Inflammatory macrophage (primary cell): Measurements from ENCODE around the gene RBAK.
"Not testable (repeated sequence)": the region's sequence is repeated elsewhere in the genome, so short reads cannot be mapped to it uniquely, and the experiment has no call there.

ENCODE experiments used
- DNase-seq, 2 donors: peaks; one replicate each; pipeline ENCODE4 v3.0.0-alpha.2; 2020 to 2022

The RBAK gene

DNA sequence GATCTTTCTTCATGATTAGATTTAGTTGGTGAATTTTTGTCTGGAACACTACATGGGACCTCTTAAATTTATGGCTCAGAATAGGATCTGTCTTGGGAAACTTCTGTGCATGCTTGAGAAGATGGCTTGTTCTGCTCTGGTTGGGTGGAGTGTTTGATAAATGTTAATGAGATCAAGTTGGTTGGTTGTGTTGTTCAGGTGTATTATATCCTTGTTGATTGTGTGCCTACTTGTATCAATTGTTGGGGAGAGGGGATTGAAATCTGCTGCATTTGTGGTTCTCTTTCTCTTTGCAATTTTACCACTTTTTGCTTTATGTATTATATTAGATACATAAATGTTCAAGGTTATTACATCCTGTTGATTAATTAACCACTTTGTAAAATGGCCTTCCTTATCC lies 6.1 kb downstream of the RBAK start:
- not testable (repeated sequence) for DNase-seq

DNA sequence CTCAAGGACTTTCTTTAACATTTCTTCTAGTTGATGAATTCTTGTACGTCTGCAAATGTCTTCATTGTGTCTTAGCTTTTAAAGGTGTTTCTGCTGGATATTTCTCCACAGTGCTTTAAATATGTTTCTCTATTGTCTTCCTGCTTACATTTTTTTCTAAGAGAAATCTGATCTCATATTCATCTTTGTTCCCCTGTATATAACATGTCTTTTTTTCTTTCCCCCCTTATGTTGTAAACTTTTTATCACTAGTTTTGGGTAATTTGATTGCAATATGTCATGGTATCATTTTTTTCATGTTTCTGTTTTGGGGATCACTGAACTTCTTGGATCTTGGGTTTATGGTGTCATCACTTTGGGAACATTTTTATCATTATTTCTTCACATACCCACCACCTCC lies 7.5 kb downstream of the RBAK start:
- no peak for DNase-seq

DNA sequence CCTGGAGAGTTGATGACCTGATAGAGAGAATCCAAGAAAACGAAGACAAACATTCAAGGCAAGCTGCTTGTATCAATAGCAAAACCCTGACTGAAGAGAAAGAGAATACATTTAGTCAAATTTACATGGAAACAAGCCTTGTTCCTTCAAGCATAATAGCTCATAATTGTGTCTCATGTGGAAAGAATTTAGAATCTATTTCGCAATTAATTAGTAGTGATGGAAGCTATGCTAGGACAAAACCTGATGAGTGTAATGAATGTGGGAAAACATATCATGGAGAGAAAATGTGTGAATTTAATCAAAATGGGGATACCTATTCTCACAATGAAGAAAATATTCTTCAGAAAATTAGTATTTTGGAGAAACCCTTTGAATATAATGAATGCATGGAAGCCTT lies 18.0 kb downstream of the RBAK start:
- no peak for DNase-seq

DNA sequence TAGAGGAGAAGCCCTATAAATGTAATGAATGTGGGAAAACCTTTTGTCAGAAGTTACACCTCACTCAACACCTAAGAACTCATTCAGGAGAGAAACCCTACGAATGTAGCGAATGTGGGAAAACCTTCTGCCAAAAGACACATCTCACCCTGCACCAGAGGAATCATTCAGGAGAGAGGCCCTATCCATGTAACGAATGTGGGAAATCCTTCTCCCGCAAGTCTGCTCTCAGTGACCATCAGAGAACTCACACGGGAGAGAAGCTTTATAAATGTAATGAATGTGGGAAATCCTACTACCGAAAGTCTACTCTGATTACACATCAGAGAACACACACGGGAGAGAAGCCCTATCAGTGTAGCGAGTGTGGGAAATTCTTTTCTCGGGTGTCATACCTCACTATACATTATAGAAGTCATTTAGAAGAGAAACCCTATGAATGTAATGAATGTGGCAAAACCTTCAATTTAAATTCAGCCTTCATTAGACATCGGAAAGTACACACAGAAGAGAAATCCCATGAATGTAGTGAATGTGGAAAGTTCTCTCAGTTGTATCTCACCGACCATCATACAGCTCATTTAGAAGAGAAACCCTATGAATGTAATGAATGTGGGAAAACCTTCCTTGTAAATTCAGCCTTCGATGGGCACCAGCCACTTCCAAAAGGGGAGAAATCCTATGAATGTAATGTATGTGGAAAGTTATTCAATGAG lies 18.9 kb downstream of the RBAK start:
- no peak for DNase-seq

DNA sequence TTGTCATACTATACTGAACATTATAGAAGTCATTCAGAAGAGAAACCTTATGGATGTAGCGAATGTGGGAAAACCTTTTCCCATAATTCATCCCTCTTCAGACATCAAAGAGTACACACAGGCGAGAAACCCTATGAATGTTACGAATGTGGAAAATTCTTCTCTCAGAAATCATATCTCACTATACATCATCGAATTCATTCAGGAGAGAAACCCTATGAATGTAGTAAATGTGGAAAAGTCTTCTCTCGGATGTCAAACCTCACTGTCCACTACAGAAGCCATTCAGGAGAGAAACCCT lies 19.4 kb downstream of the RBAK start:
- DNase-seq, result no peak

DNA sequence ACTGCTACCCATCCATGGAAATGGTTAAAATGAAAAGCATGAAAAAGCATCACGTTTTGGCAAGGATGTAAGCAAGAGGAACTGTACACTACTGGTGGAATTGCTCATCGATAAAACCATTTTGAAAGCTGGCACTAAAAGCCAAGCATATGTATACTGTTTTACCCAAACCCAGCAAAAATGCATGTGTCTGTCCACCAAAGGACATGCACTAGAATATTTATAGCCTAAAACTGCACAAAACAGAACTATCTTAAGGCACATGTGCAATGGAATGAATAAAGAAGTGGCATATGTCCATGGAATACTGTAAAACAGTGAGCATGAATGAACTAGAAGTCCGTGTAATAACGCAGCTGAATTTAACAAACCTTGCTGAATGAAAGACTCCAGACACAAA lies 22.9 kb downstream of the RBAK start:
- no peak for DNase-seq

DNA sequence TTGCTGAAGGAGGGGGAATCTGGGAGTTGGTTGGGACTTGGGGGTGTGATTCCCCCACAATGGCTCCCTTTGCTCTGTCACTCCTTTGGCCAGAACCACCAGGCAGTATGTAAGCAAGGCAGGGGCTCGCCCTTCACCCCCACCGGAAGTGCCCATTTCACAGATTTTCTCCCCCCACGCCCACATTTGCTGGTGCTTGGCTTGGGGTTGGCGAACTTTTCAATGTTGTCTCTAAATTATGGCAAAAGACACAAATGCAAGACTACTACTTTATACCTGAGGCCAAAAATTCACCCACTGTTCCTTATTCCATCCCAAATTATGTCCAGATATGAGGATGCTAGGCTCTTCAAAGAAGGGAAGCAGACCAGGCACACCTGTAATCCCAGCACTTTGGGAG lies 24.5 kb downstream of the RBAK start:
- DNase-seq, result no peak

DNA sequence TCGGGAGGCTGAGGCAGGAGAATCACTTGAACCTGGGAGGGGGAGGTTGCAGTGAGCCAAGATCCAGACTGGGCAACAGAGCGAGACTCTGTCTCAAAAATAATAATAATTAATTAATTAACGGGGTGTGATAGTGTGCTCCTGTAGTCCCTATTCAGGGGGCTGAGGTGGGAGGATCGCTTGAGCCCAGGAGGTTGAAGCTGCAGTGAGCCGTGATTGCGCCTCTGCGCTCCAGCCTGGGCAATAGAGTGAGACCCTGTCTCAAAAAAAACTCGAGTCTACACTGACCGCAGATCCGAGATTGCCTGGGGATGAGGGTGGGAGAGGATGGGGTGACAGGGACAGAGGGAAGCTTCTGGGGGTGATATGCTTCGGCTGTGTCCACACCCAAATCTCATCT lies 29.5 kb downstream of the RBAK start:
- DNase-seq, result not testable (repeated sequence)

DNA sequence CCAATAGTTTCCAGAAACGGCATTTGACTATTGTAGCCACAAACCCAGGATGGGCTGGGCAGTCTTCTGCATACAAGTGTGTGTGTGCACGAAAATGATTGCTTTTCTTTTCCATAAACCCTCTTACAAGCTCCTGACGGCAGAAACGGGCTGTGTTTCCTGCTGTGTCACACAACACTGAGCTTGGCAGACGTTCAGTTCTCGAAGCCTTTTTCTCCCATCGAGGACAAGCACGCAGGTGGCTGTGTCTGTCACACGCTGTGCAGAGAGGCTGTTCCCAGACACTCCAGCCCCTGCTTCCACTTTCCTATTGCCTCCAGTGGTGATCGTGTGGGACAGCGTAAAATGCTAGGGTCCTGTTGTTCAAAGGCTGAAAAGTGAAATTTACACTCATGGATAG lies 32.1 kb downstream of the RBAK start:
- DNase-seq, result no peak

DNA sequence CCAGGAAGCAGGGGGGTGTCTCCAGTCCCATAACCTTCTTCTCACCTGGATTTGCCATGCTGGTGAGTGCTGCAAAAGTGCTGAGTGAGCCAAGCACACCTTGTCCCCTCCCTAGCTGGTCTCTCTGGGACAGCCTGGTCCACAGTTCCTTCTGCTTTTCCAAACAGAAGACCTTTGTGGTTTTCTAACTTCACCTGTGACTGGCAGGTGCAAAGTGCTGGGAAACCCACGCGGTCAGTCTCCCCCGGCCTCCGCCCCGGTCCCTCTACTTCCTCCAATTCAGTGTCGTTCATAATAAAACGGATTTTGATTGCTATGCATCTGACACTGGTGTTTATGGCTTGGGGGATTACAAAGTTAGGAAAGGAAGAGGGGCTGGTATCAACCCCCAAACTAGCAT lies 37.1 kb downstream of the RBAK start:
- DNase-seq, result no peak

DNA sequence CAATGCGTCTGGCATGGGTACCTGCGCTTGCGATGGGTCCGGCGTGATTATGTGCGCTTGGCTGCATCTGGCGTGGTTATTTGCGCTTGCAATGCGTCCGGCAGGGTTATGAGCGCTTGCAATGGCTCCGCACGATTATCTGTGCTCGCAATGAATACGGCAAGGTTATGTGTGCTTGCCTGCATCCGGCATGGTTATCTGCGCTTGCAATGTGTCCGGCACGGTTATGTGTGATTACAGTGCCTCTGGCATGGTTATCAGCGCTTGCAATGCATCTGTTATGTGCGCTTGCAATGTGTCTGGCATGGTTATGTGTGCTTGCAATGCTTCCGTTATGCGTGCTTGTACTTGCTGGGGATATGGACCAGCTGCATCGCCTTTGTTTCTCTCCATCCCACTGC lies 37.7 kb downstream of the RBAK start:
- DNase-seq, result no peak

DNA sequence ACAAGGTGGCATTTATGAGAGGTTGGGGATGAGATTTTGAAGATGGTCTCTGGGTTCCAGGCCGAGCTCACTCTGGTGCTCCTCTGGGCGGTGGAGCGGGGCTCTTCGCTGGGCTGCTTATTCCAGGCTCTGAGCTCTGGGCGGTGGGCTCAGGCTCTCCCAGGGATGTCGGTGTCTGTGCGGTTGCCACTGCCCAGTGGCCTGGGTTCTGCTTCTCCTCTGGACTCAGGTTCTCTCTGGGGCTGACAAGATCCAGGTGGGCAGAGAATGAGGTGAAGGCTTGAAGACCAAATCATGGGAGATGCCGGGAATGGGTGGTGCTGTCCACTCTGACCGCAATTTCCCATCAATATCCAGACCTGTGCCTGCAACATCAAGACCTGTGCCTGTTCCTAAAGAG lies 40.6 kb downstream of the RBAK start:
- no peak for DNase-seq

DNA sequence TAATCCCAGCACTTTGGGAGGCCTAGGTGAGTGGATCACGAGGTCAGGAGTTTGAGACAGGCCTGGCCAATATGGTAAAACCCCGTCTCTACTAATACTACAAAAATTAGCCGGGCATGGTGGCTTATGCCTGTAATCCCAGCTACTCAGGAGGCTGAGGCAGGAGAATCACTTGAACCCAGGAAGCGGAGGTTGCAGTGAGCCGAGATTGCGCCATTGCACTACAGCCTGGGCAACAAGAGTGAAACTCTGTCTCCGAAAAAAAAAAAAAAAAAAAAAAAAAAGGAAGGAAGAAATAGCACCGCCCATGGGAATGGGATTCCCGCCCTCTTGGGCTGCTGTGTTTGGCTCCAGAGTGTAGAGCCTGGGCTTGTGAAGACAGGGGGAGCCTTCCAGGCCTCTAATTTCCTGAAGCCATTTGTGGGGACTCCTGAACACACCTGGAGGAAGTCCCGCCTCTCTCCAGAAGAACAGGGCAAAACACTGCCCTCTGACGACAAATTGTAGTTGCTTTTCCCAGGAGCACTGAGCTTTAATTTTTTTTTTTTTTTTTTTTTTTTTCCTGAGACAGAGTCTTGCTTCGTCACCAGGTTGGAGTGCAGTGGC lies 42.7 kb downstream of the RBAK start:
- peak in 1 of 2 donors; percentile 25 for DNase-seq

DNA sequence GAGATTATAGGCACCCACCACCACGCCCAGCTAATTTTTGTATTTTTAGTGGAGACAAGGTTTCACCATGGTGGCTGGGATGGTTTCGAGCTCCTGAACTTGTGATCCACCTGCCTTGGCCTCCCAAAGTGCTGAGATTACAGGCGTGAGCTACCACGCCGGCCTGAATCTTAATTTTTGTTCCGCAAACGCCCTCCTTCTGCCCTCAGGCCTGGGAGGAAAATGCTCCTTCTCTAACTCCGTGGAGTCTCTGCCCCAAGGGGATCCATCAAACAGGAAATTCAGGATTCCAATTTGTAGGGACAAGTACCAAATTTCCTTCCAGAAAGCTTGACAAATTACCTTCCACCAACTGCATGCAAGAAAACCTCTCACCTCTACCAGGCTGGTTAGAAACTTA lies 43.2 kb downstream of the RBAK start:
- DNase-seq, result no peak

DNA sequence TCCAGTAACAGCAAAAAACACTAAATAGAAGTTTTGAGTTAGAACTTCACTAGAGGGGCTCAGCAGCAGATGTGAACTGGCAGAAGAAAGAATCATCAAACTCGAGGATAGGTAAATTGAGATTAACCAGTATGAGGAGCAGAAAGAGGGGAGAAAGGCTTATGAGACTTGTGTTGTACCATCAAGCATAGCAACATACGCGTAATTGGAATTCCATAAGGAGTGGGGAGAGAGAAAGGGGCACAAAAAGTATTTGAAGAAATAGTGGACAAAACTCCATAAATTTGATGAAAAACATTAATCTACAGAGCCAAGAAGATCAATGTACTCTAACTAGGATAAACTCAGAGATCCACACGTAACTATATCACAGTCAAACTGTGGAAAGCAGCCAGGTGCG lies 48.3 kb downstream of the RBAK start:
- no peak for DNase-seq

DNA sequence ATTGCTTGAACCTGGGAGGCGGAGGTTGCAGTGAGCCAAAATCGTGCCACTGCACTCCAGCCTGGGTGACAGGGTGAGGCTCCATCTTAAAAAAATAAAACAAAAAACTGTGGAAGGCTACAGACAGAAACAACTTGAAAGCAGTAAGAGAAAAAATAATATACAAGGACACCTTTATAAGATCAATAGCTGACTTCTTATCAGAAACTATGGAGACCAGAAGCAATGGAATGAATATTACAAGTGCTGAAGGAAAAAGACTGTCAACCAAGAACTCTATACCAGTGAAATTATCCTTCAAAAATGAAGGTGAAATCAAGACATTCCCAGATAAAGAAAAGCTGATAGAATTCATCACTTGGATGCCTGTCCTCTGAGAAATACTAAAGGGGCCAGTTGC lies 49.0 kb downstream of the RBAK start:
- DNase-seq, result no peak

DNA sequence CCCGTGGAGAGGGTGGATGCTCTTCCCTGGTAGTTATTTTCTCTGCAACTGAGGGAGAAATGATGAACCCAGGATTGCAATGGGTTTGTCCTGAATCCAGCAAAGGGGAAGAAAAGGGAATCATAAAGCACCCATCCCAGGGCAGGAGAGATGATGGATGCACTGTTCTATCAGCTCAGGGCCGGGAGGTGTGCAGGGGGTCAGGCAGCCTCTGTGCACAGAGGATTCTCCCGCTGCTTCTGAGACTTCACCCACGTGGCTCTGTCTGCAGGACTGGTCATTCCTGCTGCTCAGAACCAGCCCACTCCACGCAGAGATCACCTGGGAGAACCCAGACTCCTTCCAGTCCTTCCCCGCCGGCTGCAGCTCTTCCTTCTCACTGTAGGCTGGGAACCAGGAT lies 70.7 kb downstream of the RBAK start:
- no peak for DNase-seq

DNA sequence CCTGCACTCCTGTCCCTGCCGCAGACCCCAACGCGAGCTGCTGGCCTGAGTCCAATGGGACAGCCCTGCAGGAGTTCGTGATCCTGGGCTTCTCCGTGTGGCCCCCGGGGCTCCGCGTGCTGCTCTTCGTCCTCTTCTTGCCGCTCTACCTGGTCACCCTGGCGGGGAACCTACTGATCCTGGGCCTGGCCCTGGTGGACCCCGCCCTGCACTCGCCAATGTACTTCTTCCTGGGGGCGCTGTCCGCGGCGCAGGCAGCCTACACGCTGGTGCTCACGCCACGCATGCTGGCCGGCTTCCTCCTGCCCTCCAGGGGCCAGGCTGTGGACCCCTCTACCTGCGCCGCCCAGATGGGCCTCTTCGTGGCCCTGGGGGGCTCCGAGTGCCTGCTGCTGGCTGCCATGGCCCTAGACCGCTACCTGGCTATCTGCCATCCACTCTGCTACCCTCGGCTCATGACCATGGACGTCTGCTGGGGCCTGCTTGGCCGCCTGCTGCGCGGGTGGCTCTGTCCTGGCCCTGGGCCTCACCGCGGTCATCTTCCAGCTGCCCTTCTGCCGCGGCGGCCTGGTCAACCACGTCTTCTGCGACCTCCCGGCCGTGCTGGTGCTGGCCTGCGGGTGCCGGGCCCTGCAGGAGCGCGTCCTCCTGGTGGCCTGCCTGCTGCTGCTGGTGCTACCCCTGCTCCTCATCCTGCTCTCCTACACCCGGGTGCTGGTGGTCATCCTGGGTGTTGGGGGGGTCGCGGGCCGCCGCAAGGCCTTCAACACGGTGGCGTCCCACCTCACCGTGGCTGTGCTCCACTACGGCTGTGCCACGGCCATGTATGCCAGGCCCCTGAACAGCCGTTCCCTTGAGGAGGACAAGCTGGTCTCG lies 71.7 kb downstream of the RBAK start:
- no peak for DNase-seq
